ENCODE results near the gene SNRPA. TPM values are rescaled to one million over a fixed set of nuclear protein-coding genes. Genes with fewer than 3 reads are reported as not detected.
"Not testable (repeated sequence)": the region's sequence is repeated elsewhere in the genome, so short reads cannot be mapped to it uniquely, and the experiment has no call there.

SNRPA gene
- total and polyA plus RNA-seq, 2 donors (not counting 1 experiment from before 2014, with no cell fraction given), result 92.0 to 147 TPM

DNA sequence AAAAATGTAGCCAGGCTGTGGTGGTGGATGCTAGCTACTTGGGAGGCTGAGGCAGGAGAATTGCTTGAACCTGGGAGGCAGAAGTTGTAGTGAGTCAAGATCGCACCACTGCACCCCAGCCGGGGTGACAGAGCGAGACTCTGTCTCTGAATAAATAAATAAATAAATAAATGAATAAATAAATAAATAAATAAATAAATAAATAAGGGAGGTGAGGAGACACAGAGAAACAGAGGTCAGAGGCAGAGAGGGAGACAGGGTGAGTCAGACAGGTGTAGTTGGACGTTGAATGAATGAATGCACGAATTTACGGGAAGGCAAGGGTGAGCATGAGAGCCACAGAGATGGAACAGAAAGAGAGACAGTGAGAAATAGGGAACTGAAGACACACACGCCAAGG, 30.1 kb downstream of the SNRPA start:
- Mint-ChIP-seq H3K4me1 (peaks cover 47% of the 10 kb centered on the region), H3K9me3 (ENCODE audit: insufficient read depth) (no peaks in the 10 kb centered on the region), H3K27me3 (no peaks in the 10 kb centered on the region), H3K27ac (peak overlapping the region; percentile 43), H3K4me3 (no peak overlapping the region)
- ATAC-seq (ENCODE audit: low read depth), result no peak
- Histone ChIP-seq H3K27ac (ENCODE audit: low read length in 2 of 2) (no peak overlapping the region), H3K4me2 (replicated peaks; ENCODE audit: low read depth, low read length, poor library complexity, severe bottlenecking) (no peak overlapping the region), H3K9me3 (ENCODE audit: control extremely low read depth in 1 of 3, control insufficient read depth in 2 of 3, insufficient read depth in 1 of 3, low read length in 2 of 3) (peaks cover 0 to 5% (median 0%) of the 10 kb centered on the region in 3 donors), H3K27me3 (replicated peaks in 1 of 4; ENCODE audit: control extremely low read depth in 1 of 4, control insufficient read depth in 3 of 4, insufficient read depth in 4 of 4, low read length in 3 of 4) (no peaks in the 10 kb centered on the region), H2AFZ (ENCODE audit: insufficient read depth, low read depth, low read length, poor library complexity, severe bottlenecking) (no peak overlapping the region), H3K4me1 (ENCODE audit: control insufficient read depth in 2 of 2, insufficient read depth in 2 of 2, low read length in 2 of 2) (peaks cover 25 to 35% of the 10 kb centered on the region in 2 donors), H3K4me3 (ENCODE audit: control extremely low read depth in 1 of 5, extremely low read depth in 1 of 5, insufficient read depth in 1 of 5, low read depth in 2 of 5, low read length in 4 of 5) (no peak overlapping the region), H3K9ac (ENCODE audit: low read length) (no peak overlapping the region), H3K36me3 (replicated peaks in 1 of 2; ENCODE audit: control extremely low read depth in 1 of 2, control insufficient read depth in 1 of 2, extremely low read depth in 1 of 2, insufficient read depth in 2 of 2, low read length in 1 of 2) (peaks cover 0 to 41% of the 10 kb centered on the region in 2 experiments), H4K20me1 (ENCODE audit: control insufficient read depth, insufficient read depth, low read length, poor library complexity, severe bottlenecking) (peaks cover 27% of the 10 kb centered on the region), H3K79me2 (ENCODE audit: control insufficient read depth, insufficient read depth, low read length) (peaks cover 55% of the 10 kb centered on the region)
- intact Hi-C loops (cut with micrococcal nuclease), result no loop called here
- DNase-seq, result no peak
- WGBS (ENCODE audit: insufficient coverage), result 91% methylated on average over 4 of the region's 7 CpGs
- ChIA-PET CTCF (interaction anchor here (5.2 kb wide), 1 partner anchor 16 kb away, joined by 48 read pairs; the partner anchor contains the start of gene EGLN2), POLR2A (interaction anchor here (0.6 kb wide), 1 partner anchor 118 kb away, joined by 4 read pairs; no protein-coding TSS in a partner anchor)
- TF ChIP-seq EZH2 (IDR thresholded peaks at IDR 0.05; ENCODE audit: borderline replicate concordance, insufficient read depth, low read depth, low read length, poor library complexity, severe bottlenecking) (no peak), CTCF (IDR thresholded peaks at IDR 0.05) (no peak)

GRCh38 chr19:40783711-40784110, 32.7 kb downstream of the SNRPA start:
- Mint-ChIP-seq H3K4me1 (peaks cover 37% of the 10 kb centered on the region), H3K9me3 (ENCODE audit: insufficient read depth) (no peaks in the 10 kb centered on the region), H3K27me3 (no peaks in the 10 kb centered on the region), H3K4me3 (no peak overlapping the region), H3K27ac (no peak overlapping the region)
- Histone ChIP-seq H3K9me3 (ENCODE audit: control extremely low read depth in 1 of 3, control insufficient read depth in 2 of 3, insufficient read depth in 1 of 3, low read length in 2 of 3) (no peaks in the 10 kb centered on the region), H3K4me2 (replicated peaks; ENCODE audit: low read depth, low read length, poor library complexity, severe bottlenecking) (no peak overlapping the region), H3K9ac (ENCODE audit: low read length) (no peak overlapping the region), H3K27ac (ENCODE audit: low read length in 2 of 2) (no peak overlapping the region), H4K20me1 (ENCODE audit: control insufficient read depth, insufficient read depth, low read length, poor library complexity, severe bottlenecking) (peaks cover 33% of the 10 kb centered on the region), H3K4me1 (ENCODE audit: control insufficient read depth in 2 of 2, insufficient read depth in 2 of 2, low read length in 2 of 2) (peaks cover 13 to 21% of the 10 kb centered on the region in 2 donors), H3K36me3 (replicated peaks in 1 of 2; ENCODE audit: control extremely low read depth in 1 of 2, control insufficient read depth in 1 of 2, extremely low read depth in 1 of 2, insufficient read depth in 2 of 2, low read length in 1 of 2) (peaks cover 0 to 50% of the 10 kb centered on the region in 2 experiments), H3K4me3 (ENCODE audit: control extremely low read depth in 1 of 5, extremely low read depth in 1 of 5, insufficient read depth in 1 of 5, low read depth in 2 of 5, low read length in 4 of 5) (no peak overlapping the region), H3K79me2 (ENCODE audit: control insufficient read depth, insufficient read depth, low read length) (peaks cover 53% of the 10 kb centered on the region), H2AFZ (ENCODE audit: insufficient read depth, low read depth, low read length, poor library complexity, severe bottlenecking) (no peak overlapping the region), H3K27me3 (replicated peaks in 1 of 4; ENCODE audit: control extremely low read depth in 1 of 4, control insufficient read depth in 3 of 4, insufficient read depth in 4 of 4, low read length in 3 of 4) (no peaks in the 10 kb centered on the region)
- DNase-seq, result no peak
- intact Hi-C loops (cut with micrococcal nuclease), result no loop called here
- ChIA-PET CTCF (no interaction called here), POLR2A (no interaction called here)
- TF ChIP-seq EZH2 (IDR thresholded peaks at IDR 0.05; ENCODE audit: borderline replicate concordance, insufficient read depth, low read depth, low read length, poor library complexity, severe bottlenecking) (no peak), CTCF (IDR thresholded peaks at IDR 0.05) (no peak)
- 95% methylated on average over 6 of the region's 14 CpGs for WGBS (ENCODE audit: insufficient coverage)
- ATAC-seq (ENCODE audit: low read depth), result no peak

- H3K27ac Mint-ChIP-seq; H3K27me3 Mint-ChIP-seq; H3K27ac ChIP-seq (ENCODE audit: low read length in 2 of 2); H3K4me2 ChIP-seq (replicated peaks; ENCODE audit: low read depth, low read length, poor library complexity, severe bottlenecking); H3K4me3 ChIP-seq (ENCODE audit: control extremely low read depth in 1 of 5, extremely low read depth in 1 of 5, insufficient read depth in 1 of 5, low read depth in 2 of 5, low read length in 4 of 5); DNase-seq; H3K4me3 Mint-ChIP-seq; H2AFZ ChIP-seq (ENCODE audit: insufficient read depth, low read depth, low read length, poor library complexity, severe bottlenecking); H3K9me3 ChIP-seq (ENCODE audit: control extremely low read depth in 1 of 3, control insufficient read depth in 2 of 3, insufficient read depth in 1 of 3, low read length in 2 of 3); intact Hi-C loops (cut with micrococcal nuclease); H3K9ac ChIP-seq (ENCODE audit: low read length); H3K9me3 Mint-ChIP-seq (ENCODE audit: insufficient read depth); POLR2A ChIA-PET; ATAC-seq (ENCODE audit: low read depth); H3K27me3 ChIP-seq (replicated peaks in 1 of 4; ENCODE audit: control extremely low read depth in 1 of 4, control insufficient read depth in 3 of 4, insufficient read depth in 4 of 4, low read length in 3 of 4): not testable (repeated sequence)
- Histone ChIP-seq H3K4me1 (ENCODE audit: control insufficient read depth in 2 of 2, insufficient read depth in 2 of 2, low read length in 2 of 2) (peaks cover 9 to 17% of the 10 kb centered on the region in 2 donors), H3K36me3 (replicated peaks in 1 of 2; ENCODE audit: control extremely low read depth in 1 of 2, control insufficient read depth in 1 of 2, extremely low read depth in 1 of 2, insufficient read depth in 2 of 2, low read length in 1 of 2) (peaks cover 0 to 50% of the 10 kb centered on the region in 2 experiments), H3K79me2 (ENCODE audit: control insufficient read depth, insufficient read depth, low read length) (peaks cover 49% of the 10 kb centered on the region), H4K20me1 (ENCODE audit: control insufficient read depth, insufficient read depth, low read length, poor library complexity, severe bottlenecking) (peaks cover 28% of the 10 kb centered on the region)
- CTCF ChIA-PET, result interaction anchor here (0.6 kb wide), 1 partner anchor 12 kb away, joined by 3 read pairs; no protein-coding TSS in a partner anchor
- no CpG with 5 or more reads among the region's 2 CpGs for WGBS (ENCODE audit: insufficient coverage)
- H3K4me1 Mint-ChIP-seq, result peaks cover 33% of the 10 kb centered on the region
Observed at GRCh38 chr19:40784146-40784545, 33.1 kb downstream of the SNRPA start.

Measured in B cell (primary cell).